Raji (cell line): ENCODE measurements around the gene LTF.

Source experiments
- POLR2A ChIP-seq: IDR thresholded peaks from 2 replicates; pipeline ENCODE4 v1.6.1; 2011; ENCODE audit warnings: low read depth, low read length, control low read depth; ENCODE audit not compliant: insufficient read depth

Gene LTF

GRCh38 chr3:46417841-46418611, 46.7 kb downstream of the LTF start:
- no peak for TF ChIP-seq POLR2A

- TF ChIP-seq POLR2A: no peak
These were observed 47.7 kb downstream of the LTF start for GRCh38 chr3:46416811-46417510.

GRCh38 chr3:46416125-46416810, 48.4 kb downstream of the LTF start:
- TF ChIP-seq POLR2A: no peak

- no peak for TF ChIP-seq POLR2A
These were observed 50.0 kb downstream of the LTF start for GRCh38 chr3:46414739-46415138.

- TF ChIP-seq POLR2A: no peak
These were observed 50.8 kb downstream of the LTF start for GRCh38 chr3:46413951-46414350.

GRCh38 chr3:46412786-46413298, 51.9 kb downstream of the LTF start:
- TF ChIP-seq POLR2A: no peak

- no peak for TF ChIP-seq POLR2A
These were observed 53.4 kb downstream of the LTF start for GRCh38 chr3:46411271-46411670.

- no peak for TF ChIP-seq POLR2A
These were observed 54.0 kb downstream of the LTF start for GRCh38 chr3:46410669-46411068.

GRCh38 chr3:46409739-46410489, 54.8 kb downstream of the LTF start:
- TF ChIP-seq POLR2A: no peak

GRCh38 chr3:46408853-46409252, 55.9 kb downstream of the LTF start:
- no peak for TF ChIP-seq POLR2A

- TF ChIP-seq POLR2A: no peak
These were observed 56.7 kb downstream of the LTF start for GRCh38 chr3:46407970-46408369.

GRCh38 chr3:46406788-46407611, 57.7 kb downstream of the LTF start, which contains the start of the genes CCR5AS and CCRL2:
Gene CCR5AS (minus strand): TSS chr3:46407066.
Gene CCRL2 (plus strand): TSS chr3:46407259. CDS start chr3:46408080, 821 bp downstream.
- TF ChIP-seq POLR2A: no peak

- no peak for TF ChIP-seq POLR2A
These were observed 58.3 kb downstream of the LTF start for GRCh38 chr3:46406443-46406787.
